ENCODE results near the gene CRIP2. TPM values are rescaled to one million over a fixed set of nuclear protein-coding genes. Genes with fewer than 3 reads are reported as not detected.

Gene CRIP2
- total RNA-seq, 1 donor from 2014 or later: 78.5 TPM

DNA sequence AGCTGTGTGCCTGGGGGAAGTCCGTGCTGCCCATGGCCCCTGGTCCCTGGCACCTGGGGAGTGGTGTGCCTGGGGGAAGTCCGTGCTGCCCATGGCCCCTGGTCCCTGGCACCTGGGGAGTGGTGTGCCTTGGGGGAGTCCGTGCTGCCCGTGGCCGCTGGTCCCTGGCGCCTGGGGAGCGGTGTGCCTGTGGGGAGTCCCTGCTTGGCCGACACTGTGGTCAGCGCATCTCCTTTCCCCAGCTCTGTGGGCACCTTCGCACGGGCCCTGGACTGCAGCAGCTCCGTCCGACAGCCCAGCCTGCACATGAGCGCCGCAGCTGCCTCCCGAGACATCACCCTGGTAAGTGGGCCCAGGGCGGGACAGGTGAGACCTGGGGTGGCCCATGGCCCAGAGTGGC lies 14.5 kb upstream of the CRIP2 start:
- H3K9me3 Mint-ChIP-seq (ENCODE audit: unreplicated experiment): peaks cover 11% of the 10 kb centered on the region
- no peak for DNase-seq
- H3K4me3 Mint-ChIP-seq (ENCODE audit: unreplicated experiment): no peak overlapping the region
- no peaks in the 10 kb centered on the region for H3K4me1 Mint-ChIP-seq (ENCODE audit: low read depth, unreplicated experiment)
- H3K27me3 Mint-ChIP-seq (ENCODE audit: unreplicated experiment): peaks cover 4% of the 10 kb centered on the region
- no peak overlapping the region for H3K27ac Mint-ChIP-seq (ENCODE audit: unreplicated experiment)
- TF ChIP-seq, protein P1, sequence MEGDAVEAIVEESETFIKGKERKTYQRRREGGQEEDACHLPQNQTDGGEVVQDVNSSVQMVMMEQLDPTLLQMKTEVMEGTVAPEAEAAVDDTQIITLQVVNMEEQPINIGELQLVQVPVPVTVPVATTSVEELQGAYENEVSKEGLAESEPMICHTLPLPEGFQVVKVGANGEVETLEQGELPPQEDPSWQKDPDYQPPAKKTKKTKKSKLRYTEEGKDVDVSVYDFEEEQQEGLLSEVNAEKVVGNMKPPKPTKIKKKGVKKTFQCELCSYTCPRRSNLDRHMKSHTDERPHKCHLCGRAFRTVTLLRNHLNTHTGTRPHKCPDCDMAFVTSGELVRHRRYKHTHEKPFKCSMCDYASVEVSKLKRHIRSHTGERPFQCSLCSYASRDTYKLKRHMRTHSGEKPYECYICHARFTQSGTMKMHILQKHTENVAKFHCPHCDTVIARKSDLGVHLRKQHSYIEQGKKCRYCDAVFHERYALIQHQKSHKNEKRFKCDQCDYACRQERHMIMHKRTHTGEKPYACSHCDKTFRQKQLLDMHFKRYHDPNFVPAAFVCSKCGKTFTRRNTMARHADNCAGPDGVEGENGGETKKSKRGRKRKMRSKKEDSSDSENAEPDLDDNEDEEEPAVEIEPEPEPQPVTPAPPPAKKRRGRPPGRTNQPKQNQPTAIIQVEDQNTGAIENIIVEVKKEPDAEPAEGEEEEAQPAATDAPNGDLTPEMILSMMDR (IDR thresholded peaks at IDR 0.05; ENCODE audit: partially characterized antibody, unreplicated experiment): no peak
- H3K36me3 Mint-ChIP-seq (ENCODE audit: unreplicated experiment): no peaks in the 10 kb centered on the region

DNA sequence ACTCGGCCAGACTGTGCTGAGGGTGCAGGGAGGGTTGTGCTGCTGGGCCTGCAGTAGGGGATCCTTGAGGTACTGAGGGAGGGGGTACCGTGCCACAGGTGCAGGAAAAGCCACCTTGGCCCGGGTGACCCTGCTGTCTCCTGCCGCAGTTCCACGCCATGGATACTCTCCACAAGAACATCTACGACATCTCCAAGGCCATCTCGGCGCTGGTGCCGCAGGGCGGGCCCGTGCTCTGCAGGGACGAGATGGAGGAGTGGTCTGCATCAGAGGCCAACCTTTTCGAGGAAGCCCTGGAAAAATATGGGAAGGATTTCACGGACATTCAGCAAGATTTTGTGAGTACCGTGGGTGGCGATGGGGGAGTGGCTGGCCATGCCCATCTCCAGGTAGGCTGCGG lies 14.0 kb upstream of the CRIP2 start:
- H3K27me3 Mint-ChIP-seq (ENCODE audit: unreplicated experiment): peaks cover 1% of the 10 kb centered on the region
- no peak overlapping the region for H3K27ac Mint-ChIP-seq (ENCODE audit: unreplicated experiment)
- TF ChIP-seq, protein P1 (IDR thresholded peaks at IDR 0.05; ENCODE audit: partially characterized antibody, unreplicated experiment): no peak
- no peaks in the 10 kb centered on the region for H3K4me1 Mint-ChIP-seq (ENCODE audit: low read depth, unreplicated experiment)
- no peak for DNase-seq
- no peaks in the 10 kb centered on the region for H3K36me3 Mint-ChIP-seq (ENCODE audit: unreplicated experiment)
- H3K9me3 Mint-ChIP-seq (ENCODE audit: unreplicated experiment): peaks cover 10% of the 10 kb centered on the region
- H3K4me3 Mint-ChIP-seq (ENCODE audit: unreplicated experiment): no peak overlapping the region

DNA sequence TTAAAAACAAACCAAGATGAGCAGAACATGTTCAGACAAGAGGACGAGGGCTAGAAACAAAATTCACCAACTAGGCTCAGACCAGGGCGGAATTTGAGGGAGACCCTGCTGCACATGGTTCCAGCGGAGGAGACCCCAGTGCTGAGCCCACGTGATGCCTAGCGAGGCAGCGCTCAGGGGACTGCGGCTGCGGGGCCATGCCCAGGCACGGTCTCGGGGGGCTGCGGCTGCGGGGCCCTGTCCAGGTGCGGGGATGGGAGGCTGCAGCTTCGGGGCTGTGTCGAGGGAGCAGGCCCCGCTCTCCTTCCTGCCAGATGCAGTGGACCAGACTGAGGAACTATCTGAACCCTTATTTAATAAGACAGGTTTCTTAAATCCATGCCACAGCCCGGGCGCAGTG lies 12.7 kb upstream of the CRIP2 start:
- Mint-ChIP-seq H3K27ac (ENCODE audit: unreplicated experiment) (no peak overlapping the region), H3K36me3 (ENCODE audit: unreplicated experiment) (no peaks in the 10 kb centered on the region), H3K9me3 (ENCODE audit: unreplicated experiment) (peaks cover 9% of the 10 kb centered on the region), H3K4me3 (ENCODE audit: unreplicated experiment) (no peak overlapping the region), H3K4me1 (ENCODE audit: low read depth, unreplicated experiment) (no peaks in the 10 kb centered on the region), H3K27me3 (ENCODE audit: unreplicated experiment) (peaks cover 1% of the 10 kb centered on the region)
- no peak for DNase-seq
- TF ChIP-seq, protein P1 (IDR thresholded peaks at IDR 0.05; ENCODE audit: partially characterized antibody, unreplicated experiment): no peak

DNA sequence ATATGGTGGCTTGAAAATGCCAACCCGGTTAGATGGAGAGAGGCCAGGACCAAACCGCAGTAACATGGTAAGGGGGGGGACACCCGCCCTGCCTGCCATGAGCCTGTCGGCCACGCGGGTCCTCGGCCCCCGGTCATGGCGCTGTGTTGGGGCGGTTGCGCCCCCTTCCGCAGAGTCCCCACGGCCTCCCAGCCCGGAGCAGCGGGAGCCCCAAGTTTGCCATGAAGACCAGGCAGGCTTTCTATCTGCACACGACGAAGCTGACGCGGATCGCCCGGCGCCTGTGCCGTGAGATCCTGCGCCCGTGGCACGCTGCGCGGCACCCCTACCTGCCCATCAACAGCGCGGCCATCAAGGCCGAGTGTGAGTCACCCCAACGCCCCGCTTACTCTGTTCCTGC lies 10.1 kb upstream of the CRIP2 start:
- no peaks in the 10 kb centered on the region for H3K36me3 Mint-ChIP-seq (ENCODE audit: unreplicated experiment)
- TF ChIP-seq, protein P1 (IDR thresholded peaks at IDR 0.05; ENCODE audit: partially characterized antibody, unreplicated experiment): no peak

DNA sequence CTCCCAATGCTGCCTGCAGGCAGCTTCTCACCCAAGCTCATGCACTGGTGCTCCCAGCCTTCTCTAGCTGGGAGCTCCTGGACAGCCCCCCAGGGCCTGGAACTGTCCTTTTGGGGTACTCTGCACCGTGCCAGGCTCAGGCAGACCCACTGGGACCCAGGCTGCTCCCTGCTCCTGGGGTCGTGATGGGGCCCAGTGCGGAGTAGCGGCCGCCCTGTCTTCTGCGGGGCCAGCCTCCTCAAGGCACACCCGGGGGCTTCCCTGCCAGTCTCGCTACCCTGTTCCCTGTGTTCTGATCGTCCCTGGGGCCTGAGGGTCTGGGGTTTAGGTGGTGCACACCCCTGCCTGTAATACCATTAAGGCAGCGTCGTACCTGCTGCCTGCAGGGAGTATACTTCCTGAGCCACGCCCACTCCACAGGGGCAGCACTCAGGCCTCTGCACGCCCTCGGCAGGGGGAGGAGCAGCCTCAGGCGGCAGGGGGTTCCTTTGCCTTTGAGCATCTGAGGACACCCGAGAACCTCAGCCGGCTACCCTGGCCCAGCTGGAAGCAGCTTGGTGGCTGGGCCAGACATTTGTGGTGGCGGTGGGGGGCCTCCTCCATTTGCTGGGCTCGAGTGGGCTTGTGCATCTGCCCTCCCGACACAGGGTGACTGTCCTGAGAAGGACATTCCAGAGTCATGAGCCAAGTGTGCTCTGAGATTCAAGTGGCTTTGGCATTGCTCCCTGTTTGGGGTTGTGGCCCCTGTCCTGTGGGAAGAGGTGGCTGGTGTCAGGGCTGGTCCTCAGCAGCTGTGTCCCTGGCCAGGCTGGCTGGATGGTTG lies 9.2 kb upstream of the CRIP2 start:
- Mint-ChIP-seq H3K4me1 (ENCODE audit: low read depth, unreplicated experiment) (no peaks in the 10 kb centered on the region), H3K36me3 (ENCODE audit: unreplicated experiment) (no peaks in the 10 kb centered on the region), H3K4me3 (ENCODE audit: unreplicated experiment) (no peak overlapping the region), H3K9me3 (ENCODE audit: unreplicated experiment) (peaks cover 9% of the 10 kb centered on the region), H3K27ac (ENCODE audit: unreplicated experiment) (no peak overlapping the region), H3K27me3 (ENCODE audit: unreplicated experiment) (peaks cover 1% of the 10 kb centered on the region)
- DNase-seq: no peak
- TF ChIP-seq, protein P1 (IDR thresholded peaks at IDR 0.05; ENCODE audit: partially characterized antibody, unreplicated experiment): no peak

More for the DNA sequence above, 10.1 kb upstream of the CRIP2 start:
- H3K27ac Mint-ChIP-seq (ENCODE audit: unreplicated experiment): no peak overlapping the region
- no peak overlapping the region for H3K4me3 Mint-ChIP-seq (ENCODE audit: unreplicated experiment)
- H3K27me3 Mint-ChIP-seq (ENCODE audit: unreplicated experiment): peaks cover 1% of the 10 kb centered on the region
- H3K4me1 Mint-ChIP-seq (ENCODE audit: low read depth, unreplicated experiment): no peaks in the 10 kb centered on the region
- DNase-seq: no peak
- peaks cover 9% of the 10 kb centered on the region for H3K9me3 Mint-ChIP-seq (ENCODE audit: unreplicated experiment)
